Large intestine (tissue), 3 donors: ENCODE results near the gene EEPD1. TPM values are rescaled to one million over a fixed set of nuclear protein-coding genes. Genes with fewer than 3 reads are reported as not detected.

Experiments
- DNase-seq, 2 donors: peaks; one replicate each; pipeline versions ENCODE4 v3.0.0 to v3.0.0-alpha.2; 2013
- H3K27ac ChIP-seq: one replicate; pipeline ENCODE4 v1.5.1; 2013; ENCODE audit warnings: low read length
- H3K27me3 ChIP-seq: 2 replicates; pipeline ENCODE4 v1.6.1; 2013; ENCODE audit warnings: low read length; ENCODE audit not compliant: control insufficient read depth, insufficient read depth
- H3K36me3 ChIP-seq: 2 replicates; pipeline ENCODE4 v1.6.1; 2013; ENCODE audit warnings: low read length; ENCODE audit not compliant: control insufficient read depth, insufficient read depth
- H3K4me1 ChIP-seq: one replicate; pipeline ENCODE4 v1.6.1; 2013; ENCODE audit warnings: low read length; ENCODE audit not compliant: control insufficient read depth, insufficient read depth
- H3K4me3 ChIP-seq: one replicate; pipeline ENCODE4 v1.5.1; 2013; ENCODE audit warnings: low read length
- H3K9me3 ChIP-seq: one replicate; pipeline ENCODE4 v1.6.1; 2013; ENCODE audit warnings: mild to moderate bottlenecking, low read depth, low read length, moderate library complexity; ENCODE audit not compliant: control insufficient read depth
- WGBS: methylation state at CpG from one replicate; pipeline ENCODE4 v1.1.5; 2013; ENCODE audit warnings: low lambda C conversion rate; ENCODE audit not compliant: insufficient coverage; 5-methylcytosine and 5-hydroxymethylcytosine counted together
- polyA plus RNA-seq: library from polyadenylated mRNA; unstranded; fragments of 120-200 nt; gene quantifications from one replicate; pipeline ENCODE4 v1.2.1, GENCODE V29; 2013

Gene EEPD1
- polyA plus RNA-seq, 1 donor = 8.4 TPM

DNA sequence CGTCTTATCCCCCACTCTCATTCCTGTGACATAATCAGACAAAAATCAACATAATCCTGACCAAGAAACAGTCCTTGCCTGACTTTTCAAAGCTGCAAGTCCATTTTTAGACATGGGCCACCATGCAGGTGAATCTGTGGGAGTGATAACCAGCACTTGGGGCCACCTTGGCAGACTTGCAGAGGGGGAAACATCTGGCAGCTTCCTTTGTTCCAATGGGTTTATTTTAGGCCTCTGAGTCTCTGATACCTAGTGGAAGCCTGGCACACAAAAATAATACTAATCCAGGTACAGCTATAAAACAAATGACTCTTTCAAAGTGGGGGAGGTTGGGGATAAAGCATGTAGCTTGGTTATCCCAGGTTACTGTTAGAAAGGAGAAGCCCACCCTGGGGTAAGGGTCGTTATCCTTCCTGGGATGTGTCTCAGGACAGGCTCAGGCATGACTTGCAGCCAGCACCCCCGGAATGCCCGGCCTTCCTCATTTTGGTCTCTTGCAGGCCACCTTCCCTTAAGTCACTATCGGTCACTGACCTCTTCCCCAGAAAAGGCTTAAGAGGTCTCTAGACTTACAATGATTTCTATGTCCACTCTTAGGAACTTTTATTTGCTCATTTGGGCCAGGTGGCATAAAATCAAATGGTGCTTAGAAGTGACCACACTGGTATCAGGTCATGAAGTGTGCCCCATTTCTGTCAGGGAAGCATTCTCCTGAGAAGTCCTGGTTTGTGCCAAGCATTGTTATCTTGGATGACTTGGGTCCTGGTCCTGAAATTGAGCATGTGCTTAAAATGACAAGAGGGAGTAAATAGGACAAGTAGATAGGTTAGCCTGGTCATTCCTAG lies 37.6 kb downstream of the EEPD1 start:
- no CpG with 5 or more reads among the region's 5 CpGs for WGBS
- H3K36me3 ChIP-seq = peaks cover 2% of the 10 kb centered on the region
- no peaks in the 10 kb centered on the region for H3K4me1 ChIP-seq
- no peaks in the 10 kb centered on the region for H3K27me3 ChIP-seq
- H3K4me3 ChIP-seq = no peak overlapping the region
- H3K9me3 ChIP-seq = no peaks in the 10 kb centered on the region
- DNase-seq = no peak
- no peak overlapping the region for H3K27ac ChIP-seq

- Histone ChIP-seq H3K27me3 (no peaks in the 10 kb centered on the region), H3K27ac (no peak overlapping the region), H3K4me3 (no peak overlapping the region), H3K36me3 (peaks cover 2% of the 10 kb centered on the region), H3K4me1 (no peaks in the 10 kb centered on the region), H3K9me3 (peaks cover 4% of the 10 kb centered on the region)
- DNase-seq = no peak
- WGBS = no CpG with 5 or more reads among the region's 7 CpGs
Observed at GRCh38 chr7:36191292-36191920, 38.4 kb downstream of the EEPD1 start.

- Histone ChIP-seq H3K4me1 (no peaks in the 10 kb centered on the region), H3K4me3 (no peak overlapping the region), H3K27me3 (no peaks in the 10 kb centered on the region), H3K36me3 (peaks cover 2% of the 10 kb centered on the region), H3K9me3 (peaks cover 6% of the 10 kb centered on the region), H3K27ac (no peak overlapping the region)
- WGBS = 94% methylated on average over 3 of the region's 11 CpGs
- DNase-seq = peak in 1 of 2 donors; percentile 27
Observed at GRCh38 chr7:36192053-36192824, 39.2 kb downstream of the EEPD1 start.

DNA sequence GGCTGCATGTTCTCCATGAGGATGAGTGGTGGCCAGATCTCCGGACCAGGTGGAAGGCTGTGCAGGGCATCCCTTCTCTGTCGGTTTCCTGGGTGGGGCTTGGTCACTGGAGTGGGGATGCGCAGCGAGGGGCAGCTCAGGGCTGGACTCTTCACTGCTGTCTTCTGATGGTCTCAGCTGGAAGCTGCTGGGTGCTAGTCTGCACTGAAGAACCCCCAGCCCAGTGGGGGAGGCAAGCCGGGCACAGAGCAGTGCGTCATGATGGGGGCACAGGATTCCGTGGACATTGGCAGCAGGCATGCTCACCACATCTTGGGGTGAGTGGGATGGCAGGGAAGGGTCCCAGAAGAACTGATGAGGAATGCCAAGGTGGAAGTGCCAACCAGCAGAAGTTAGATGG lies 39.8 kb downstream of the EEPD1 start:
- DNase-seq = no peak
- Histone ChIP-seq H3K4me1 (no peaks in the 10 kb centered on the region), H3K27me3 (no peaks in the 10 kb centered on the region), H3K9me3 (peaks cover 6% of the 10 kb centered on the region), H3K36me3 (peaks cover 2% of the 10 kb centered on the region), H3K4me3 (no peak overlapping the region), H3K27ac (no peak overlapping the region)
- WGBS = no CpG with 5 or more reads among the region's 7 CpGs

DNA sequence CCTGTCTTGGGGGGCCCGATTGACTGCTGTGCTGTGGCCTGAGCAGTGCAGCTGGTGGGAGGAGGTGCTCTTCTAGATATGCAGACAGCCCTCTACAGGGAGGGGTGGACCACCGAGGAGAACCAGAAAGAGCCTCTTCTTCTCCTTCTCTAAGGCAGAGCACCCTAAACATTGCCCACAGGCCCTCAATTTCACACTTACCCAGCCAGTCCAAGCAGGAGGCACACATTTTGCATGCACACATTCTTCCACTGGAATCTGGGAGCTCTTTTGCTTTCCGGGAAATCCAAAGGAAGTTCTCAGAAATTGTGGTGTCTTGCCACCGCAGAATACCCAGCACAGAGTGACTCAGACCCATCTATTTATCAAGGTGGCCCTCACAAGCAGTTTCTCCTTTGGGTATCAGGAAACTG lies 45.8 kb downstream of the EEPD1 start:
- Histone ChIP-seq H3K9me3 (peaks cover 6% of the 10 kb centered on the region), H3K36me3 (peaks cover 2% of the 10 kb centered on the region), H3K27me3 (no peaks in the 10 kb centered on the region), H3K4me3 (no peak overlapping the region), H3K27ac (no peak overlapping the region), H3K4me1 (no peaks in the 10 kb centered on the region)
- DNase-seq = no peak
- no CpG with 5 or more reads among the region's 4 CpGs for WGBS

- Histone ChIP-seq H3K4me3 (no peak overlapping the region), H3K4me1 (no peaks in the 10 kb centered on the region), H3K27ac (no peak overlapping the region), H3K9me3 (peaks cover 6% of the 10 kb centered on the region), H3K36me3 (peaks cover 2% of the 10 kb centered on the region), H3K27me3 (no peaks in the 10 kb centered on the region)
- no CpG with 5 or more reads among the region's 1 CpG for WGBS
- no peak for DNase-seq
Observed at GRCh38 chr7:36199329-36199728, 46.3 kb downstream of the EEPD1 start.

DNA sequence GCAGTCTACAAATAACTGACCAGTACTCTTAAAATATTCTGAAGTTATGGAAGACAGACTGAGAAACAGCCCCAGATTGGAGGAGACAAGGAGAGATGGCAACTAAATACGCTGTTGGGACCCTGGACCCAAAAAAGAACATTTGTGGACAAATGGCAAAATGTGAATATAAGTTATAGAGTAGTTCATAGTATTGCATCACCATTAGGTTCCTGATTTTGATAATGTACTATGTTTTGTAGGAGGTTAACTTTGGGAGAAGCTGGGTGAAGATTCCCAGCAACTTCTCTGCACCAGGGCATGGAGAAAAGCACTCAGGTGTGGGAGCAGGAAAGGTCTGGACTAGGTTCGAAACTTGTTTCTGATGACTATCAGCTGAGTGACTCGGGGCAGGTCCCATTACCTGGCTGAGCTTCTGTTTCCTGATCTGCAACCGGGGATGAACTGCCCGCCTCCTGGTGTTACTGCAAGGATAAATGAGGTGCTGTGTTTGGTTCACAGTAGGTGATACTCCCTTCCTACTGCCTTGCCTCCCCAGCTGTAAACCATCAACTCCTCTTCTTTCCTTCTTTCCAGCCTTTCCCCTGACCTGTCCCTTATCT lies 48.2 kb downstream of the EEPD1 start:
- WGBS = no CpG with 5 or more reads among the region's 5 CpGs
- Histone ChIP-seq H3K9me3 (peaks cover 4% of the 10 kb centered on the region), H3K27ac (no peak overlapping the region), H3K36me3 (no peaks in the 10 kb centered on the region), H3K27me3 (no peaks in the 10 kb centered on the region), H3K4me3 (no peak overlapping the region), H3K4me1 (no peaks in the 10 kb centered on the region)
- no peak for DNase-seq

- H3K27me3 ChIP-seq = no peaks in the 10 kb centered on the region
- H3K9me3 ChIP-seq = no peaks in the 10 kb centered on the region
- no CpG with 5 or more reads among the region's 9 CpGs for WGBS
- no peaks in the 10 kb centered on the region for H3K36me3 ChIP-seq
- no peak for DNase-seq
- H3K4me3 ChIP-seq = no peak overlapping the region
- H3K27ac ChIP-seq = no peak overlapping the region
- H3K4me1 ChIP-seq = peaks cover 2% of the 10 kb centered on the region
Observed at GRCh38 chr7:36202398-36202797, 49.3 kb downstream of the EEPD1 start.

DNA sequence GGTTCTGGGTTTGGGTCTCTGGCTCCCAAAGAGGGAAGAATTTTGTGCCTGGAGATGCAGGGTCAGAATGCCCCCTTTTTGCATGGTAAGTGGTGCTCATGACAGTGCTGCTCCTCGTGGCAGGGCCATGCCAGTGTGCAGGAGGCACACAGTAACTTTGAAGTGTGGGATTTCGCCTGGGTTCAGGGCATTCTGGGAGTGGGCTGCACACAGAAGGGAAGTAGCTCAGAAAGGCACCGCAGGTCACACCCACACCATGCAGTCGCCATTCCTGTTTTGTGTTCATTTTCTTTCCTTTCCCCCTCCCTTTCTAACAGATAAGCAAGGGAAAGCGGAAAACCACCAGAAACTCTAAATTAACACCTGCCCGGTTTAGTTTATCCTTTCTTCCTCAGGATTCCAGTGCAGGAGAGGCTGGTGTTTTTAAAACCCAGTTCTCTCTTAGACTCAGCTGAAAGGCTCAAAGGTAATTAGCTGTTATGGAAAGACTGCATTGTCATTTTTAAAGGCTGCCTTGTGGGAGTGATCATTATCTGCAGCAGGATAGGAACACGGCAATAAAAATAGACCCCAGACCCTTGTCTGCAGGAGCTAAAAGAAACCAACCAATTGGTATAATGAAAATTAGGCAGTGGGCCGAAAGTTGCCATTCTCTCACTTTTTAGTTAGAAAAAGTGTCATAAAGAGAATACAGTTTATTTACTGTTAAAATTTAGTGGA lies 50.2 kb downstream of the EEPD1 start:
- Histone ChIP-seq H3K9me3 (no peaks in the 10 kb centered on the region), H3K27ac (no peak overlapping the region), H3K4me1 (peaks cover 11% of the 10 kb centered on the region), H3K27me3 (no peaks in the 10 kb centered on the region), H3K4me3 (no peak overlapping the region), H3K36me3 (no peaks in the 10 kb centered on the region)
- no peak for DNase-seq
- 0% methylated on average over 1 of the region's 8 CpGs for WGBS
